ENCODE measurements around the gene LRRC17. TPM values are rescaled to one million over a fixed set of nuclear protein-coding genes. Genes with fewer than 3 reads are reported as not detected.

Gene LRRC17
- total and polyA plus RNA-seq, 11 donors = 0.72 to 10.8 (median 2.8) TPM

DNA sequence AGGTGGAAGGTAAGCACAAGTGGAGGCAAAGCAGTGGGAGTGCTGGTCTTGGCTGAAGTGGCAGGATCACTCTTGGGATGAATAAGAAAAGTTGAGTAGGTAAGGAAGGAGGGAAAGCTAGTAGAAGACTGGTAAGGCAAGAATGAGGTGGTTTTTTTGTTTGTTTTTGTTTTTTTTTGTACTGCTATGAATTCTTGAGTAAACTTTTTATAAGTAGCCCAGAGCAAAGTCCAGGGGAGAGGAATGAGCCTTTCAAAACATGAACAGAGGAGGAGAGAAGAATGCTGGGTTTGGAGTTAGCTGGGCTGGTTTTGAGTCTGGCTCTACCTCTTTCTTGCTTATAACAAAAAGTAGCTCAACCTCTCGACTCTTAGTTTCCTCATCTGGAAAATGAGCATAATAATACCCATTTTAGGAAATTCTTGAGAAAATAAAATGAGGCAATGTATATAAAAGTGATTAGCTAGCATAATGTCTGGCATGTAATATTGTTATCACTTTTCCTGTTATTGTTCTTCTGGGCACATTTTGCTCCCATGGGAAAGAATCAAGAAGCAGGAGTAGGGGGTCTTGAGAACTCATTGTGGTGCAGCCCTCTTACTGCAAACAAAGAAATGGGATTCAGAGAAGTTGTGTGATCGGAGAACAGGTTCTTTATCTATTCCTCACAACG, 24.1 kb upstream of the LRRC17 start:
- no peaks in the 10 kb centered on the region for H3K36me3 ChIP-seq
- H3K27ac ChIP-seq = no peak overlapping the region
- no peak for ATAC-seq
- TF ChIP-seq, protein P1, sequence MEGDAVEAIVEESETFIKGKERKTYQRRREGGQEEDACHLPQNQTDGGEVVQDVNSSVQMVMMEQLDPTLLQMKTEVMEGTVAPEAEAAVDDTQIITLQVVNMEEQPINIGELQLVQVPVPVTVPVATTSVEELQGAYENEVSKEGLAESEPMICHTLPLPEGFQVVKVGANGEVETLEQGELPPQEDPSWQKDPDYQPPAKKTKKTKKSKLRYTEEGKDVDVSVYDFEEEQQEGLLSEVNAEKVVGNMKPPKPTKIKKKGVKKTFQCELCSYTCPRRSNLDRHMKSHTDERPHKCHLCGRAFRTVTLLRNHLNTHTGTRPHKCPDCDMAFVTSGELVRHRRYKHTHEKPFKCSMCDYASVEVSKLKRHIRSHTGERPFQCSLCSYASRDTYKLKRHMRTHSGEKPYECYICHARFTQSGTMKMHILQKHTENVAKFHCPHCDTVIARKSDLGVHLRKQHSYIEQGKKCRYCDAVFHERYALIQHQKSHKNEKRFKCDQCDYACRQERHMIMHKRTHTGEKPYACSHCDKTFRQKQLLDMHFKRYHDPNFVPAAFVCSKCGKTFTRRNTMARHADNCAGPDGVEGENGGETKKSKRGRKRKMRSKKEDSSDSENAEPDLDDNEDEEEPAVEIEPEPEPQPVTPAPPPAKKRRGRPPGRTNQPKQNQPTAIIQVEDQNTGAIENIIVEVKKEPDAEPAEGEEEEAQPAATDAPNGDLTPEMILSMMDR (IDR thresholded peaks at IDR 0.05) = no peak
- TF ChIP-seq POLR2A (IDR thresholded peaks at IDR 0.05) = no peak
- no peak for DNase-seq
- 78 to 84% (median 81%) methylated on average over 3 of the region's 3 CpGs for WGBS, 4 donors
- H3K4me1 ChIP-seq = peaks cover 2 to 36% (median 19%) of the 10 kb centered on the region in 12 donors
- intact Hi-C loops (cut with DNase I) = no loop called here
- no peak overlapping the region for H3K4me3 ChIP-seq
- H3K27me3 ChIP-seq = no peaks in the 10 kb centered on the region
- no peaks in the 10 kb centered on the region for H3K9me3 ChIP-seq

DNA sequence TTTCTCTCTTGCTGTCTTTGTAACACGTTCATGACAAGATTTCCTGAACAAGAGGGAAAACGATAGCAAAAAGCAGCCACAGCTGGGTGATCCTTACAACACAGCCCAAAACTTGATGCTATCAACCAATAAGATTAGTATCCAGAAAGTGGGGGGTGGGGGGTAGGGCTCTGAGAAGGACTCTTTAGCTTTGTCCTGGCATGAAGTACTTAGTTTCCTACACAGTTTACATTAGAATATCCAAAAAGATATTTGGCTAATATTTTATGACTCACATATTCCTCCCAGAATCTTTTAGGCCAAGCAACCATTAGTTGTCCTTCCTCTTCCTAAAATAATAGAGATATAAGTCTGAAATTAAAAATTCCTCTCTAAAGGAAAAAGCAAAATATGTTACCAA, 22.9 kb upstream of the LRRC17 start:
- Histone ChIP-seq H3K9me3 (no peaks in the 10 kb centered on the region), H3K36me3 (no peaks in the 10 kb centered on the region), H3K27me3 (no peaks in the 10 kb centered on the region), H3K4me3 (no peak overlapping the region), H3K4me1 (peaks cover 2 to 42% (median 19%) of the 10 kb centered on the region in 12 donors), H3K27ac (peak overlapping the region in 6 of 12 donors; percentile 20 to 61 (median 38))
- DNase-seq = no peak
- no peak for ATAC-seq
- 73 to 81% (median 75%) methylated on average over 2 of the region's 2 CpGs for WGBS, 4 donors
- TF ChIP-seq, protein P1 (IDR thresholded peaks at IDR 0.05) = no peak
- no peak for TF ChIP-seq POLR2A (IDR thresholded peaks at IDR 0.05)
- intact Hi-C loops (cut with DNase I) = loop anchor here in 3 of 10 donors (10.0 kb wide), 2 partner anchors 55 to 105 kb away; no protein-coding TSS in a partner anchor

DNA sequence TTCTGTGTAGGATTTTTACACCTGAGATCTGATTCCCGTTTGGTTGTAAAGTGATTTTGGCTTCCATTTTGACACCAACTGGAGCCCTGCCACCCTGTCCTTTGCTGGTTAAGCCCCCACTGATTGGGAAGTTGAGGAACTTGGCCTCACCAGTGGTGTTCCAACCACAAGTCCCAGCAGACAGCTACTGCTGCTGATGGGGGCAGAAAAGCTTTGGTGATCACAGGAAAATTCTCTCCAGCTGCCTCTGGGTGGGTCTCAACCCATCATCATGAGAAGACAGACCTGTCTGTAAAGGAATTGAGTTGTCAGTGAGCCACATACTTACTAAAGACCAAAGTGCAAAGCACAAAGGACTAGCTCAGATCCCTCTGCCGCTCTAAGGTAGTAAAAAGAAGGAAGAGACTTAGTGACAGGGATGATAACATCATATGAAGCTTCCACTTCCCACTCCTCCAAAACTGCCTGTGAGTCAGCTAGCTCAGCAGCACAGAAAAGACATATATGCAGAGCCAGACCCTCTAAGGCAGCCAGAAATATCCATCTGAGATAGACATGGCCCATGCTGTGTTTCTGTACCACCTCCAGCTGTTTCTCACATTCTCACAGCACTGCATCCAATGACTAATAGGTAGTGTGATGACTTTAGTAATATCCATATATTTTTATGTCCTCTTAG, 22.4 kb upstream of the LRRC17 start:
- no peak for TF ChIP-seq POLR2A (IDR thresholded peaks at IDR 0.05)
- TF ChIP-seq, protein P1 (IDR thresholded peaks at IDR 0.05) = no peak
- Histone ChIP-seq H3K27ac (peak overlapping the region in 6 of 12 donors; percentile 30 to 61 (median 50)), H3K4me1 (peaks cover 2 to 48% (median 19%) of the 10 kb centered on the region in 12 donors), H3K9me3 (no peaks in the 10 kb centered on the region), H3K4me3 (no peak overlapping the region), H3K27me3 (no peaks in the 10 kb centered on the region), H3K36me3 (no peaks in the 10 kb centered on the region)
- 78 to 86% (median 82%) methylated on average over 2 of the region's 2 CpGs for WGBS, 4 donors
- intact Hi-C loops (cut with DNase I) = loop anchor here in 3 of 10 donors (10.0 kb wide), 2 partner anchors 54 to 104 kb away; no protein-coding TSS in a partner anchor
- DNase-seq (peak in 2 of 5 donors; percentile 32 to 36), ATAC-seq (peak in 3 of 4 donors; percentile 19 to 47 (median 36))

Data from heart left ventricle (tissue), 16 donors.